Fibroblast of mammary gland (primary cell): ENCODE results near the gene NRXN3.

Experiments
- DNase-seq: peaks from one replicate; pipeline ENCODE4 v3.0.0-alpha.2; 2010; ENCODE audit warnings: low read depth
- H3K4me3 ChIP-seq: 2 replicates; pipeline ENCODE4 v1.5.1; 2011; ENCODE audit warnings: low read depth, mild to moderate bottlenecking, low read length, moderate library complexity; ENCODE audit not compliant: control insufficient read depth
- TF ChIP-seq, protein P1 (sequence below): conservative IDR thresholded peaks from 2 replicates; pipeline ENCODE4 v1.5.1; 2011; ENCODE audit warnings: low read depth, low read length, inconsistent platforms; ENCODE audit not compliant: control insufficient read depth, insufficient read depth

NRXN3 gene

GRCh38 chr14:79502136-79502750, 1332.1 kb downstream of the NRXN3 start:
- no peak for DNase-seq
- TF ChIP-seq, protein P1, sequence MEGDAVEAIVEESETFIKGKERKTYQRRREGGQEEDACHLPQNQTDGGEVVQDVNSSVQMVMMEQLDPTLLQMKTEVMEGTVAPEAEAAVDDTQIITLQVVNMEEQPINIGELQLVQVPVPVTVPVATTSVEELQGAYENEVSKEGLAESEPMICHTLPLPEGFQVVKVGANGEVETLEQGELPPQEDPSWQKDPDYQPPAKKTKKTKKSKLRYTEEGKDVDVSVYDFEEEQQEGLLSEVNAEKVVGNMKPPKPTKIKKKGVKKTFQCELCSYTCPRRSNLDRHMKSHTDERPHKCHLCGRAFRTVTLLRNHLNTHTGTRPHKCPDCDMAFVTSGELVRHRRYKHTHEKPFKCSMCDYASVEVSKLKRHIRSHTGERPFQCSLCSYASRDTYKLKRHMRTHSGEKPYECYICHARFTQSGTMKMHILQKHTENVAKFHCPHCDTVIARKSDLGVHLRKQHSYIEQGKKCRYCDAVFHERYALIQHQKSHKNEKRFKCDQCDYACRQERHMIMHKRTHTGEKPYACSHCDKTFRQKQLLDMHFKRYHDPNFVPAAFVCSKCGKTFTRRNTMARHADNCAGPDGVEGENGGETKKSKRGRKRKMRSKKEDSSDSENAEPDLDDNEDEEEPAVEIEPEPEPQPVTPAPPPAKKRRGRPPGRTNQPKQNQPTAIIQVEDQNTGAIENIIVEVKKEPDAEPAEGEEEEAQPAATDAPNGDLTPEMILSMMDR = no peak
- no peak overlapping the region for H3K4me3 ChIP-seq

DNA sequence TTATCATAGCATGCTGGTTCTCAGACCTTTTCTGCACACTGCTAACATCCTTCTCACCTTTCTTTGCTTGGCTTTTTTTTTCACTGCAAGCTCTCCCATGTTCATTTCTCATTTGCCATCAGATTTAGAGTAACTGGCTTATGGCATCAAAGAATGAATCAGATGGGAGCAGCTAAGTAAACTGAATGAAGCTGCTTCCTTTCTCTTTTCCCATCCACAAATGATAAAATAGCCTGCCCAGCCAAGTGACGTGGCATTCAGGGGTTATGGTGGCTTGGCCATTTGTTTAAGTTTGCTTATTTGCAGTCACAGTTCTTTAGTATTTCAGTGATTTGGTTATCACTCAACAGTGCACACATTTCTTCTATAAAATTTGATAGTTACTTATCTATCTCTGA, 1332.6 kb downstream of the NRXN3 start:
- H3K4me3 ChIP-seq = no peak overlapping the region
- TF ChIP-seq, protein P1 = no peak
- peak; percentile 10 for DNase-seq

- H3K4me3 ChIP-seq = no peak overlapping the region
- TF ChIP-seq, protein P1 = no peak
- DNase-seq = peak; percentile 45
Observed at GRCh38 chr14:79510659-79511058, 1340.5 kb downstream of the NRXN3 start.

GRCh38 chr14:79511146-79511545, 1341.0 kb downstream of the NRXN3 start:
- DNase-seq = no peak
- no peak overlapping the region for H3K4me3 ChIP-seq
- TF ChIP-seq, protein P1 = no peak

DNA sequence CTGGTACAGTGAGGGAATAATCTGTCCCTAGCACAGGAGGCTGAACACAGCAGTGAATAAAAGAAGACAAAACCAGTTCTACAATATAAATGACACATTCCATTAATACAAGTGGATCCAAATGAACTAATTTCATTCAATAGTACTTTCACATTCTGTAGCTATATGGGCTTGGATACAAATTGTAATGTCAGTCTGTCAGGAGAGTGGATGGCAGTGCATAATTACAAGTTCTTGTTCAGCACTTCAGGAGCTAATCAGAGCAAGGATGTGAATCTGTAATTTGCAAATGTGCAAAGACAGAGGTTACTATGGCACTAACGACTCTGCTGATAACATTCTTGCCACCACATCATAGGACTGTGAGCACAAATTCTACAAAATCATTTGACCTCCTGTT, 1343.3 kb downstream of the NRXN3 start:
- no peak for DNase-seq
- no peak overlapping the region for H3K4me3 ChIP-seq
- TF ChIP-seq, protein P1 = no peak

- H3K4me3 ChIP-seq = no peak overlapping the region
- peak; percentile 54 for DNase-seq
- TF ChIP-seq, protein P1 = no peak
Observed at GRCh38 chr14:79514700-79515099, 1344.5 kb downstream of the NRXN3 start.

- peak; percentile 11 for DNase-seq
- H3K4me3 ChIP-seq = no peak overlapping the region
- TF ChIP-seq, protein P1 = no peak
Observed at GRCh38 chr14:79515158-79515557, 1345.0 kb downstream of the NRXN3 start.
